ENCODE data around the gene KLHL15. TPM values are rescaled to one million over a fixed set of nuclear protein-coding genes. Genes with fewer than 3 reads are reported as not detected.
"Not testable (repeated sequence)": the region's sequence is repeated elsewhere in the genome, so short reads cannot be mapped to it uniquely, and the experiment has no call there.

The KLHL15 gene
- total and polyA plus RNA-seq, 2 of the 4 experiments (the other 2 are of a cell fraction): 2.4 to 7.5 TPM

GRCh38 chrX:24049643-24050042 lies 22.7 kb upstream of the KLHL15 start:
- H4K8ac ChIP-seq (ENCODE audit: low read depth in 2 of 2, low read length in 2 of 2); H4K91ac ChIP-seq (ENCODE audit: insufficient read depth, low read depth, low read length); H3K27ac ChIP-seq (ENCODE audit: insufficient read depth, low read length); POLR2A ChIA-PET (ENCODE audit: unreplicated experiment); H4K5ac ChIP-seq (ENCODE audit: low read depth, low read length); H2BK15ac ChIP-seq (ENCODE audit: low read depth, low read length); H2AK5ac ChIP-seq (ENCODE audit: low read depth, low read length); H3K4me1 ChIP-seq (ENCODE audit: control insufficient read depth, insufficient read depth, low read length); H3K4ac ChIP-seq (ENCODE audit: low read depth, low read length); H3K27me3 ChIP-seq (ENCODE audit: control insufficient read depth, insufficient read depth, low read length); H2AK9ac ChIP-seq (replicated peaks; ENCODE audit: low read depth, low read length, poor library complexity); dilution Hi-C loops (cut with HindIII; ENCODE audit: low sequenced_read_pairs, unreplicated experiment); DNase-seq; BruUV-seq (replicated peaks); H3K4me3 ChIP-seq (ENCODE audit: insufficient read depth, low read depth, low read length); H2BK20ac ChIP-seq (ENCODE audit: low read depth, low read length); H3K14ac ChIP-seq (replicated peaks; ENCODE audit: low read depth, low read length); H4K20me1 ChIP-seq (ENCODE audit: insufficient read depth, low read length); H3K18ac ChIP-seq (ENCODE audit: low read depth, low read length); H2BK5ac ChIP-seq (ENCODE audit: low read depth, low read length, poor library complexity, severe bottlenecking); H3K4me2 ChIP-seq (ENCODE audit: low read depth, low read length); H3K56ac ChIP-seq (ENCODE audit: extremely low read depth, insufficient read depth, low read length); H3K79me1 ChIP-seq (ENCODE audit: low read depth in 1 of 2, low read length in 2 of 2); H3K9me1 ChIP-seq (ENCODE audit: insufficient read depth, low read length); H3K23ac ChIP-seq (ENCODE audit: low read depth, low read length); CTCF ChIA-PET; H2BK120ac ChIP-seq (ENCODE audit: low read depth, low read length); H2AFZ ChIP-seq (replicated peaks; ENCODE audit: low read length, poor library complexity); H3K36me3 ChIP-seq (ENCODE audit: control insufficient read depth, insufficient read depth, low read length); H3K9ac ChIP-seq (ENCODE audit: low read depth, low read length); ATAC-seq (ENCODE audit: low read depth); H3K9me3 ChIP-seq (ENCODE audit: control insufficient read depth, insufficient read depth, low read length): not testable (repeated sequence)
- WGBS, 2 experiments (ENCODE audit: extremely low coverage in 2 of 2, insufficient read length in 1 of 2): 90% methylated on average over 13 of the region's 24 CpGs; no CpG with 5 or more reads in 1 of the 2 experiments
- intact Hi-C loops (cut with micrococcal nuclease) (loop anchor here (5.0 to 10.0 kb wide), 2 partner anchors 267 to 355 kb away; partner anchors contain the start of gene SAT1), in situ Hi-C loops (cut with MboI; ENCODE audit: low sequenced_read_pairs) (loop anchor here (25.0 kb wide), 1 partner anchor 337 kb away; no protein-coding TSS in a partner anchor)

GRCh38 chrX:24046060-24046459 lies 19.1 kb upstream of the KLHL15 start:
- H4K91ac ChIP-seq (ENCODE audit: insufficient read depth, low read depth, low read length); POLR2A ChIA-PET (ENCODE audit: unreplicated experiment); H3K9me1 ChIP-seq (ENCODE audit: insufficient read depth, low read length); H2AK9ac ChIP-seq (replicated peaks; ENCODE audit: low read depth, low read length, poor library complexity); H3K9me3 ChIP-seq (ENCODE audit: control insufficient read depth, insufficient read depth, low read length); H3K27ac ChIP-seq (ENCODE audit: insufficient read depth, low read length); H3K56ac ChIP-seq (ENCODE audit: extremely low read depth, insufficient read depth, low read length); H3K23ac ChIP-seq (ENCODE audit: low read depth, low read length); H4K5ac ChIP-seq (ENCODE audit: low read depth, low read length); H2BK15ac ChIP-seq (ENCODE audit: low read depth, low read length); dilution Hi-C loops (cut with HindIII; ENCODE audit: low sequenced_read_pairs, unreplicated experiment); CTCF ChIA-PET; H3K18ac ChIP-seq (ENCODE audit: low read depth, low read length); in situ Hi-C loops (cut with MboI; ENCODE audit: low sequenced_read_pairs); H3K9ac ChIP-seq (ENCODE audit: low read depth, low read length); H3K79me1 ChIP-seq (ENCODE audit: low read depth in 1 of 2, low read length in 2 of 2); H3K14ac ChIP-seq (replicated peaks; ENCODE audit: low read depth, low read length); ATAC-seq (ENCODE audit: low read depth); H3K4me1 ChIP-seq (ENCODE audit: control insufficient read depth, insufficient read depth, low read length); H2BK120ac ChIP-seq (ENCODE audit: low read depth, low read length); H3K27me3 ChIP-seq (ENCODE audit: control insufficient read depth, insufficient read depth, low read length); H2BK5ac ChIP-seq (ENCODE audit: low read depth, low read length, poor library complexity, severe bottlenecking); H4K8ac ChIP-seq (ENCODE audit: low read depth in 2 of 2, low read length in 2 of 2); H3K4ac ChIP-seq (ENCODE audit: low read depth, low read length); H3K36me3 ChIP-seq (ENCODE audit: control insufficient read depth, insufficient read depth, low read length); H3K4me2 ChIP-seq (ENCODE audit: low read depth, low read length); H2AK5ac ChIP-seq (ENCODE audit: low read depth, low read length); H4K20me1 ChIP-seq (ENCODE audit: insufficient read depth, low read length); H3K4me3 ChIP-seq (ENCODE audit: insufficient read depth, low read depth, low read length); DNase-seq; BruUV-seq (replicated peaks); intact Hi-C loops (cut with micrococcal nuclease); H2AFZ ChIP-seq (replicated peaks; ENCODE audit: low read length, poor library complexity); H2BK20ac ChIP-seq (ENCODE audit: low read depth, low read length): not testable (repeated sequence)
